Coronary artery (tissue), 2 donors: ENCODE results near the gene PSMB9.

Experiments used
- DNase-seq: peaks from one replicate; pipeline ENCODE4 v3.0.0-alpha.2; 2017; ENCODE audit warnings: low spot score
- H3K27ac ChIP-seq, 2 donors: fragments of 200-600 bp; sonication (generic); one replicate each; pipeline ENCODE4 v1.5.1; 2016 to 2019
- H3K4me3 ChIP-seq: fragments of 200-600 bp; sonication (generic); 2 replicates; pipeline ENCODE4 v1.5.1; 2016; ENCODE audit warnings: mild to moderate bottlenecking, moderate library complexity
- CTCF ChIP-seq: fragments of 200-600 bp; sonication (generic); IDR thresholded peaks from one replicate; pipeline ENCODE4 v1.5.1; 2019; ENCODE audit warnings: antibody characterized with exemption

PSMB9 gene

GRCh38 chr6:32838114-32838958 is 15.7 kb upstream of the PSMB9 start, which contains the start of gene TAP2:
TAP2 (minus strand) TSS chr6:32838739; CDS start chr6:32838233, 506 bp downstream.
- peak; percentile 92 for TF ChIP-seq CTCF
- peak; percentile 96 for DNase-seq
- Histone ChIP-seq H3K27ac (peak within 1 kb of the TSS; percentile 92 to 97), H3K4me3 (peak within 1 kb of the TSS; percentile 83)

GRCh38 chr6:32839356-32839755 is 14.6 kb upstream of the PSMB9 start:
- peak overlapping the region; percentile 92 to 97 for H3K27ac ChIP-seq
- no peak overlapping the region for H3K4me3 ChIP-seq
- DNase-seq: no peak
- TF ChIP-seq CTCF: no peak

- no peak for DNase-seq
- H3K27ac ChIP-seq: no peak overlapping the region
Measured at GRCh38 chr6:32840604-32841246, 13.3 kb upstream of the PSMB9 start.

DNA sequence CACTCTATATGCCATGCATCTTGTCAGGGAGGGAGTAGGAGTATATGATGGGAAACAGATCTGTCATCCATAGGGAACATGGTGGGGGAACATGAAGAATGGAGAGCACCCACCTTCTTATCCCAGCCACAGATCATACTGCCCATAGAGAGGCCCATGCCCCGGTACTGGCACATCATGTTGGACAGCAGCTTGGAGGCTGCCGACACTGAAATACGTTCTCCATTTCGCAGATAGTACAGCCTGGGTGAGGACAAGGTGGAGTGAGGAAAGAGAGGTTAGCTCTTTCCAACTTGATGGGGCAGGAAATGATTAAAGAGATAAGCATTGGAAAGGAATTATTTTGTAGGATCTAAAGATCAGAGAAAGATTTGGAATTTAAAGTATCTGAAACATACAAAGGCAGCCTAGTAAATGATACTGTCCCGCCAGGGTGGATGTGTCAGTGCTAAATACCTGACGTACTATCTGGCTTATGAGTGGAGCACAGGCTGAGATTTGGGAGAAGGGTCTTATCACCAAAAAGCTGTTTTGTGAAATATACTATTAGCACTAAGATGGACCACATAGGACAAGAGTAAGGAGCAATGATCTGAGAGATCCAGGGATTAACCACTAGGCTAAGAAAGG is 11.9 kb upstream of the PSMB9 start:
- H3K27ac ChIP-seq: peak overlapping the region in 1 of 2 donors; percentile 3
- H3K4me3 ChIP-seq: no peak overlapping the region
- DNase-seq: no peak
- TF ChIP-seq CTCF: no peak

More at GRCh38 chr6:32840604-32841246, 13.3 kb upstream of the PSMB9 start:
- no peak overlapping the region for H3K4me3 ChIP-seq
- no peak for TF ChIP-seq CTCF

- no peak for DNase-seq
- no peak for TF ChIP-seq CTCF
- no peak overlapping the region for H3K4me3 ChIP-seq
- peak overlapping the region in 1 of 2 donors; percentile 3 for H3K27ac ChIP-seq
Measured at GRCh38 chr6:32842690-32843089, 11.3 kb upstream of the PSMB9 start.

DNA sequence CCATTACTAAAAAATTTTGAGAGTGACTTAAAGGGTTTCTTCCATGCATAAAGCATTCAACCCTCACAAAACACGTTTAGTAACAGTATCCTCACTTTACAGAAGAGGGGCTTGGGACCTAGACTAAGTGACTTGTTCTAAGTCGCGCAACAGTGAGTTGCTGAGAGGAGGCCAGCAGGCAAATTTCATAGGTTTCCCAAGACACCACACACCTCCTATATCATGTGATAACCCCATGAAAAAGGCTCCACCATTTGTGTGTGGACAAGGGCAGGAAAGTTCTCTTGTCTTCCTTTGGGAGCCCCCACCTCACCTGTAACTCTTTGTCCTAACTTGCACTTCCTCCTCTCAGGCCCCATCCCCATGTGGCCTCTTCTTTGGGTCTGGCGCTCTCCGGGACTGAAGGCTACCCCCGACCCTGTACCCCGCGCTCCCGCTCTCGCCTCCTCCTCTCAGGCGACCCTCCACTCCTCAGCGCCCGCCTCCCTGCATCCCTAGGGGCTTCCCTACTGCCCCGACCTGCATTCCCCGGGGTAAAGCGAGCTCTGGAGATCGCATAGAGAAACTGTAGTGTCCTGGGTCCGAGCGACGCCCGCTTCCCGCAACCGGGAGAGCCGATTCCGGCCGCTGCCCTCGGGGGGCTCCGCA is 10.5 kb upstream of the PSMB9 start:
- no peak for TF ChIP-seq CTCF
- Histone ChIP-seq H3K27ac (peak overlapping the region; percentile 92 to 95), H3K4me3 (peak overlapping the region; percentile 85)
- no peak for DNase-seq
